Measurements from ENCODE around the gene PRKRA. TPM values are rescaled to one million over a fixed set of nuclear protein-coding genes. Genes with fewer than 3 reads are reported as not detected.
A peak's percentile ranks its signal among the peaks of the same experiment; 100 is the strongest.

Gene PRKRA
- total and polyA plus RNA-seq, 9 of the 15 experiments (the other 6 are each of a cell fraction or from before 2014, with no cell fraction given), result 14.1 to 78.1 (median 52.3) TPM

DNA sequence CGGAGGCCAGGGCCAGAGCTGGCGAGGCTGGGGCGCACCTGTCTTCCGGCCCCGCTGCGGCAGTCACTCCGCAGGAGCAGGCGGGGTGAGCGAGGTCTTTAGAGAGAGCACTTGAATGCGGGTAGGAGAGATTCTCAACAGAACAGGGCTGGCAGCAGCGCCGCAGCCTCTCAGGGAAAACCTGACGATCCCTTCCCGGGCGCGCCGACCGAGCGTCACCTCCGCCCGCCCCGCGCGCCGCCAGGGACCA is 526 bp downstream of the PRKRA start (continued):
- 0 out of 2 replicates have a peak, but pooled peaks have one; percentile 28 for TF ChIP-seq GTF2F1 (IDR thresholded peaks at IDR 0.05; ENCODE audit: low read depth, low read length)
- no peak for TF ChIP-seq RNF2 (IDR thresholded peaks at IDR 0.05)
- TF ChIP-seq ZNF583 (CRISPR knock-in tag; IDR thresholded peaks at IDR 0.05), result no peak
- TF ChIP-seq EP400 (IDR thresholded peaks at IDR 0.05), result peak; percentile 19
- TF ChIP-seq, protein P1, sequence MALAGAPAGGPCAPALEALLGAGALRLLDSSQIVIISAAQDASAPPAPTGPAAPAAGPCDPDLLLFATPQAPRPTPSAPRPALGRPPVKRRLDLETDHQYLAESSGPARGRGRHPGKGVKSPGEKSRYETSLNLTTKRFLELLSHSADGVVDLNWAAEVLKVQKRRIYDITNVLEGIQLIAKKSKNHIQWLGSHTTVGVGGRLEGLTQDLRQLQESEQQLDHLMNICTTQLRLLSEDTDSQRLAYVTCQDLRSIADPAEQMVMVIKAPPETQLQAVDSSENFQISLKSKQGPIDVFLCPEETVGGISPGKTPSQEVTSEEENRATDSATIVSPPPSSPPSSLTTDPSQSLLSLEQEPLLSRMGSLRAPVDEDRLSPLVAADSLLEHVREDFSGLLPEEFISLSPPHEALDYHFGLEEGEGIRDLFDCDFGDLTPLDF (CRISPR knock-in tag; IDR thresholded peaks at IDR 0.05), result peak; percentile 70; the same call in 1 of the 2 replicates
- TF ChIP-seq CREB1 (IDR thresholded peaks at IDR 0.05), result peak; percentile 94
- TF ChIP-seq CREB1 (CRISPR knock-in tag; IDR thresholded peaks at IDR 0.05), result no peak; the same call in 1 of the 2 replicates
- peak; percentile 46; the same call in 1 of the 2 replicates for TF ChIP-seq PHF8 (IDR thresholded peaks at IDR 0.05; ENCODE audit: borderline replicate concordance, low read length)
- TF ChIP-seq SIN3A (IDR thresholded peaks at IDR 0.05; ENCODE audit: borderline replicate concordance in 2 of 2, control insufficient read depth in 1 of 2, low read depth in 2 of 2, low read length in 2 of 2), result peak; percentile 70 to 95; a peak in 3 of 4 replicates
- no peak for TF ChIP-seq ZNF134 (CRISPR knock-in tag; conservative IDR thresholded peaks at IDR 0.05)
- TF ChIP-seq TOE1 (IDR thresholded peaks at IDR 0.05; ENCODE audit: borderline replicate concordance), result 0 out of 2 replicates have a peak, but pooled peaks have one; percentile 12
- TF ChIP-seq TOE1 (CRISPR knock-in tag; IDR thresholded peaks at IDR 0.05; ENCODE audit: borderline replicate concordance, low read depth), result no peak
- no peak for TF ChIP-seq NUFIP1 (IDR thresholded peaks at IDR 0.05; ENCODE audit: partially characterized antibody)
- 0 out of 2 replicates have a peak, but pooled peaks have one; percentile 15 for TF ChIP-seq ELF4 (CRISPR knock-in tag; IDR thresholded peaks at IDR 0.05)
- peak; percentile 95 for TF ChIP-seq CREM (IDR thresholded peaks at IDR 0.05; ENCODE audit: low read depth)
- peak; percentile 19; the same call in 1 of the 2 replicates for TF ChIP-seq ZBED1 (IDR thresholded peaks at IDR 0.05)
- TF ChIP-seq ARID1B (IDR thresholded peaks at IDR 0.05), result 0 out of 2 replicates have a peak, but pooled peaks have one; percentile 2
- peak; percentile 33; the same call in 1 of the 2 replicates for TF ChIP-seq ATF1 (CRISPR knock-in tag; IDR thresholded peaks at IDR 0.05)
- peak; percentile 88; the same call in 1 of the 2 replicates for TF ChIP-seq ATF1 (tag; IDR thresholded peaks at IDR 0.05)
- TF ChIP-seq MTA1 (IDR thresholded peaks at IDR 0.05; ENCODE audit: borderline replicate concordance), result peak; percentile 85
- peak; percentile 76 for TF ChIP-seq C11orf30 (IDR thresholded peaks at IDR 0.05; ENCODE audit: low read depth)
- TF ChIP-seq PHF20 (IDR thresholded peaks at IDR 0.05; ENCODE audit: partially characterized antibody), result peak; percentile 61
- TF ChIP-seq FOXP1 (CRISPR knock-in tag; IDR thresholded peaks at IDR 0.05), result peak; percentile 78; the same call in 1 of the 2 replicates
- peak; percentile 14; the same call in 1 of the 2 replicates for TF ChIP-seq MXI1 (IDR thresholded peaks at IDR 0.05; ENCODE audit: low read depth, low read length)
- TF ChIP-seq LCOR (CRISPR knock-in tag; IDR thresholded peaks at IDR 0.05), result peak; percentile 51; the same call in 1 of the 2 replicates
- TF ChIP-seq ZNF354B (CRISPR knock-in tag; IDR thresholded peaks at IDR 0.05), result no peak
- TF ChIP-seq ETV5 (CRISPR knock-in tag; IDR thresholded peaks at IDR 0.05; ENCODE audit: low read depth), result peak; percentile 4; the same call in 1 of the 2 replicates
- 0 out of 4 replicates have a peak, but pooled peaks of 1 of the 2 experiments have one; percentile 10 for TF ChIP-seq RCOR1 (IDR thresholded peaks at IDR 0.05; ENCODE audit: borderline replicate concordance in 1 of 2, low read depth in 2 of 2, low read length in 2 of 2)
- peak; percentile 71; the same call in 1 of the 2 replicates for TF ChIP-seq SIN3B (IDR thresholded peaks at IDR 0.05; ENCODE audit: low read depth)

Data from K562 (cell line).